ENCODE measurements around the gene HS3ST1. TPM values are rescaled to one million over a fixed set of nuclear protein-coding genes. Genes with fewer than 3 reads are reported as not detected.

HS3ST1 gene
- total RNA-seq, 1 experiment from 2014 or later: 4.2 TPM

DNA sequence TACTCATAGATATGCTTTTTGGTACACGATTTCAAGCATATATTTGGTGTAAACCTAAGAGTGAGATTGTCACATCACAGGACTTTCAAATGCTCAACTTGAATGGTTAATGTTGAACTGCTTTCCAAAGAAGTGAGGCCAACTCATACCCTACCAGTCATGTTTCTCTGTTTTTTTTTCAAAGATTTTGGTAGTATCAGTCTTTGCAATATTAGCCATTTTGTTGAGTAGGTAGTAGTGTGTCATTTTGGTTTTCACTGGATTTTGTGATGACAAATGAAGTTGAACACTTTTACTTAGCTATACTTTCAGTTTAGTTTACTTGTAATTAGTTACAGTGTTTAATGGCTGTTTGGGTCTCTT lies 12.5 kb upstream of the HS3ST1 start:
- Histone ChIP-seq H3K4me2 (ENCODE audit: low read length) (no peak overlapping the region), H3K9me3 (ENCODE audit: low read length) (no peaks in the 10 kb centered on the region), H3K27me3 (ENCODE audit: low read length) (no peaks in the 10 kb centered on the region), H2AFZ (ENCODE audit: low read length) (no peak overlapping the region), H3K9me2 (replicated peaks; ENCODE audit: low read length) (no peaks in the 10 kb centered on the region), H3F3A (ENCODE audit: low read length, unreplicated experiment) (no peaks in the 10 kb centered on the region), H3K4me1 (ENCODE audit: insufficient read depth, low read length) (no peaks in the 10 kb centered on the region), H3K9ac (ENCODE audit: low read length) (no peak overlapping the region), H3K4me3 (ENCODE audit: low read length) (no peak overlapping the region), H3K27ac (ENCODE audit: low read length) (no peak overlapping the region), H3K79me2 (ENCODE audit: low read length) (no peaks in the 10 kb centered on the region), H4K20me1 (ENCODE audit: low read length) (no peaks in the 10 kb centered on the region), H3K36me3 (ENCODE audit: low read depth, low read length) (no peaks in the 10 kb centered on the region)
- intact Hi-C loops (cut with micrococcal nuclease): no loop called here
- ChIA-PET POLR2A (ENCODE audit: unreplicated experiment) (no interaction called here), CTCF (no interaction called here)
- DNase-seq: no peak
- BruUV-seq (replicated peaks): no TSS peak
- no peak for ATAC-seq
- TF ChIP-seq, protein P1, sequence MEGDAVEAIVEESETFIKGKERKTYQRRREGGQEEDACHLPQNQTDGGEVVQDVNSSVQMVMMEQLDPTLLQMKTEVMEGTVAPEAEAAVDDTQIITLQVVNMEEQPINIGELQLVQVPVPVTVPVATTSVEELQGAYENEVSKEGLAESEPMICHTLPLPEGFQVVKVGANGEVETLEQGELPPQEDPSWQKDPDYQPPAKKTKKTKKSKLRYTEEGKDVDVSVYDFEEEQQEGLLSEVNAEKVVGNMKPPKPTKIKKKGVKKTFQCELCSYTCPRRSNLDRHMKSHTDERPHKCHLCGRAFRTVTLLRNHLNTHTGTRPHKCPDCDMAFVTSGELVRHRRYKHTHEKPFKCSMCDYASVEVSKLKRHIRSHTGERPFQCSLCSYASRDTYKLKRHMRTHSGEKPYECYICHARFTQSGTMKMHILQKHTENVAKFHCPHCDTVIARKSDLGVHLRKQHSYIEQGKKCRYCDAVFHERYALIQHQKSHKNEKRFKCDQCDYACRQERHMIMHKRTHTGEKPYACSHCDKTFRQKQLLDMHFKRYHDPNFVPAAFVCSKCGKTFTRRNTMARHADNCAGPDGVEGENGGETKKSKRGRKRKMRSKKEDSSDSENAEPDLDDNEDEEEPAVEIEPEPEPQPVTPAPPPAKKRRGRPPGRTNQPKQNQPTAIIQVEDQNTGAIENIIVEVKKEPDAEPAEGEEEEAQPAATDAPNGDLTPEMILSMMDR (conservative IDR thresholded peaks at IDR 0.05; ENCODE audit: low read depth, low read length): no peak
- no peak for TF ChIP-seq EZH2phosphoT487 (IDR thresholded peaks at IDR 0.05; ENCODE audit: borderline replicate concordance, low read length)
- TF ChIP-seq EZH2 (IDR thresholded peaks at IDR 0.05; ENCODE audit: low read length, unreplicated experiment): no peak

DNA sequence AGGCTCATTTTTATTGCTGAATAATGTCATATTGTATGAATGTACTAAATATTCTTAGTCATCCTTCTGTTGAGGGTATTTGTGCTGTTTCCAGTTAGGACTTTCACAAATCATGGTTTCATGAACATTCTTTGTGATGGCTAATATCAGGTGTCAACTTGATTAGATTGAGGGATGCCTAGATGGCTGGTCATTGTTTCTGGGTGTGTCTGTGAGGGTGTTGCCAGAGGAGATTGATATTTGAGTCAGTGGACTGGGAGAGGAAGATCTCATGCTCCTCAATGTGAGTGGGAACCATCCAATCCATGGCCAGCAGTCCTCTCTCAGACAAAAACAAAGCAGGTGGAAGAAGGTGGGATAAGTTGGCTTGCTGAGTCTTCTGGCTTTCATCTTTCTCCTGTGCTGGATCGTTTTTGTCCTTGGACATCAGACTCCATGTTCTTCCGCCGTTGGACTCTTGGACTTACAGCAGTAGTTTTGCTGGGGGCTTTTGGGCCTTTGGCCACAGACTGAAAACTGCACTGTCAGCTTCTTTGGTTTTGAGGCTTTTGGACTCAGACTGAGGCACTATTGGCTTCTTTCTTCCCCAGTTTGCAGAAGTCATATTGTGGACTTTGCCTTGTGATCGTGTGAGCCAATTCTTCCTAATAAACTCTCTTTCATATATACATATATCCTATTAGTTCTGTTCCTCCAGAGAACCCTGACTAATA lies 11.9 kb upstream of the HS3ST1 start:
- CTCF ChIA-PET: no interaction called here
- Histone ChIP-seq H3F3A (ENCODE audit: low read length, unreplicated experiment) (no peaks in the 10 kb centered on the region), H3K9me3 (ENCODE audit: low read length) (no peaks in the 10 kb centered on the region), H3K79me2 (ENCODE audit: low read length) (no peaks in the 10 kb centered on the region), H3K27me3 (ENCODE audit: low read length) (no peaks in the 10 kb centered on the region), H3K4me2 (ENCODE audit: low read length) (no peak overlapping the region), H3K4me3 (ENCODE audit: low read length) (no peak overlapping the region), H3K9ac (ENCODE audit: low read length) (no peak overlapping the region), H3K4me1 (ENCODE audit: insufficient read depth, low read length) (no peaks in the 10 kb centered on the region), H3K9me2 (replicated peaks; ENCODE audit: low read length) (no peaks in the 10 kb centered on the region), H2AFZ (ENCODE audit: low read length) (no peak overlapping the region), H3K36me3 (ENCODE audit: low read depth, low read length) (no peaks in the 10 kb centered on the region), H3K27ac (ENCODE audit: low read length) (no peak overlapping the region), H4K20me1 (ENCODE audit: low read length) (no peaks in the 10 kb centered on the region)
- ATAC-seq (no peak), DNase-seq (no peak)
- no peak for TF ChIP-seq EZH2phosphoT487 (IDR thresholded peaks at IDR 0.05; ENCODE audit: borderline replicate concordance, low read length)
- TF ChIP-seq, protein P1 (conservative IDR thresholded peaks at IDR 0.05; ENCODE audit: low read depth, low read length): no peak
- TF ChIP-seq EZH2 (IDR thresholded peaks at IDR 0.05; ENCODE audit: low read length, unreplicated experiment): no peak
- no TSS peak for BruUV-seq (replicated peaks)
- intact Hi-C loops (cut with micrococcal nuclease): no loop called here
- POLR2A ChIA-PET (ENCODE audit: unreplicated experiment): no interaction called here

DNA sequence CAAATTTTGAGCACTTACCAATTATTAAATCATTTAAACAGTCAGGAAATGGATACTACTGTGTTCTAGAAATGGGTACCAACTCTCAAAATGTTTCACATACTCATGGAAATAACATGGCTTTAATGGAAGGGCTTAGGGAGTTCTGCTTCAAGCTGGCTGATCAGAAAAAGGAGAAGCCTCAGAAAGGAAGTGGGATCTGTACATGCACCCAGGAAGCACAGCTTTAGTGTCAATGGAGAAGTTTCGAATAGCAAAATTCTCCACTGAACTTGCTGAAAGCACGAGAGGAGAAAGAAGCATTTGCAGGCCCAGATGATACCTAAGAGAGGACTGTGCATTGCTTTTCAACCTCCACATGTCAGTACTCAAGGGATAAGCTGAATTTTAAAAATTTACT lies 11.1 kb upstream of the HS3ST1 start:
- no peak overlapping the region for H3K4me3 ChIP-seq (ENCODE audit: low read length)
- H3F3A ChIP-seq (ENCODE audit: low read length, unreplicated experiment): no peaks in the 10 kb centered on the region
- no peak overlapping the region for H3K9ac ChIP-seq (ENCODE audit: low read length)
- DNase-seq (no peak), ATAC-seq (no peak)
- no peaks in the 10 kb centered on the region for H3K9me2 ChIP-seq (replicated peaks; ENCODE audit: low read length)
- no TSS peak for BruUV-seq (replicated peaks)
- H3K9me3 ChIP-seq (ENCODE audit: low read length): no peaks in the 10 kb centered on the region
- H3K79me2 ChIP-seq (ENCODE audit: low read length): no peaks in the 10 kb centered on the region
- no peaks in the 10 kb centered on the region for H3K4me1 ChIP-seq (ENCODE audit: insufficient read depth, low read length)
- H3K36me3 ChIP-seq (ENCODE audit: low read depth, low read length): no peaks in the 10 kb centered on the region
- no peak overlapping the region for H2AFZ ChIP-seq (ENCODE audit: low read length)
- intact Hi-C loops (cut with micrococcal nuclease): no loop called here
- H3K4me2 ChIP-seq (ENCODE audit: low read length): no peak overlapping the region
- POLR2A ChIA-PET (ENCODE audit: unreplicated experiment): no interaction called here
- no peaks in the 10 kb centered on the region for H3K27me3 ChIP-seq (ENCODE audit: low read length)
- CTCF ChIA-PET: no interaction called here
- no peak for TF ChIP-seq EZH2 (IDR thresholded peaks at IDR 0.05; ENCODE audit: low read length, unreplicated experiment)
- TF ChIP-seq, protein P1 (conservative IDR thresholded peaks at IDR 0.05; ENCODE audit: low read depth, low read length): no peak
- no peaks in the 10 kb centered on the region for H4K20me1 ChIP-seq (ENCODE audit: low read length)
- H3K27ac ChIP-seq (ENCODE audit: low read length): no peak overlapping the region

All from PC-3 (cell line).